ENCODE results near the gene PCMT1. TPM values are rescaled to one million over a fixed set of nuclear protein-coding genes. Genes with fewer than 3 reads are reported as not detected.
A peak's percentile ranks its signal among the peaks of the same experiment; 100 is the strongest.

Gene PCMT1
- total and polyA plus RNA-seq, 9 of the 15 experiments (the other 6 are each of a cell fraction or from before 2014, with no cell fraction given): 217 to 541 (median 327) TPM

GRCh38 chr6:149750136-149750609 is 632 bp downstream of the PCMT1 start (continued):
- peak; percentile 30; the same call in 1 of the 2 replicates for TF ChIP-seq ZBTB9 (CRISPR knock-in tag; IDR thresholded peaks at IDR 0.05)
- 0 out of 2 replicates have a peak, but pooled peaks have one; percentile 9 for TF ChIP-seq TGIF2 (CRISPR knock-in tag; IDR thresholded peaks at IDR 0.05)
- TF ChIP-seq PBX2 (CRISPR knock-in tag; IDR thresholded peaks at IDR 0.05; ENCODE audit: low read depth): no peak
- peak; percentile 29; the same call in 1 of the 2 replicates for TF ChIP-seq PBX2 (tag; conservative IDR thresholded peaks at IDR 0.05; ENCODE audit: low read depth)
- peak; percentile 23 for TF ChIP-seq ZFP36 (IDR thresholded peaks at IDR 0.05; ENCODE audit: low read depth, low read length, partially characterized antibody)
- TF ChIP-seq ZBTB7A (IDR thresholded peaks at IDR 0.05; ENCODE audit: borderline replicate concordance, control insufficient read depth, low read depth, low read length): peak; percentile 93; the same call in 1 of the 2 replicates
- TF ChIP-seq XRCC5 (IDR thresholded peaks at IDR 0.05; ENCODE audit: low read depth, low read length): 0 out of 2 replicates have a peak, but pooled peaks have one; percentile 47
- TF ChIP-seq CCNT2 (IDR thresholded peaks at IDR 0.05; ENCODE audit: borderline replicate concordance, extremely low read depth, insufficient read length, low read depth, low read length): peak; percentile 10
- TF ChIP-seq SAP30 (IDR thresholded peaks at IDR 0.05; ENCODE audit: borderline replicate concordance, insufficient read depth, low read depth, low read length, poor library complexity, severe bottlenecking): peak; percentile 78
- peak; percentile 51; the same call in 1 of the 2 replicates for TF ChIP-seq KLF6 (CRISPR knock-in tag; IDR thresholded peaks at IDR 0.05; ENCODE audit: borderline replicate concordance)
- peak; percentile 89; the same call in 1 of the 2 replicates for TF ChIP-seq AFF4 (CRISPR knock-in tag; IDR thresholded peaks at IDR 0.05)
- no peak for TF ChIP-seq ZNF165 (CRISPR knock-in tag; IDR thresholded peaks at IDR 0.05; ENCODE audit: borderline replicate concordance)
- no peak for TF ChIP-seq ZNF232 (CRISPR knock-in tag; IDR thresholded peaks at IDR 0.05)
- TF ChIP-seq ZNF830 (CRISPR knock-in tag; IDR thresholded peaks at IDR 0.05): 0 out of 2 replicates have a peak, but pooled peaks have one; percentile 33
- peak; percentile 69 for TF ChIP-seq RBM39 (optimal IDR thresholded peaks at IDR 0.05; ENCODE audit: low read depth, low read length)
- peak; percentile 65 for TF ChIP-seq RBBP5 (IDR thresholded peaks at IDR 0.05; ENCODE audit: borderline replicate concordance, insufficient read depth, low read length, poor library complexity, severe bottlenecking)
- TF ChIP-seq ZNF408 (CRISPR knock-in tag; IDR thresholded peaks at IDR 0.05; ENCODE audit: low read depth): no peak
- TF ChIP-seq POLR2AphosphoS5 (IDR thresholded peaks at IDR 0.05; ENCODE audit: control insufficient read depth, insufficient read depth, low read depth, low read length): peak; percentile 67; the same call in 1 of the 2 replicates
- peak; percentile 36; the same call in 1 of the 2 replicates for TF ChIP-seq ZNF384 (IDR thresholded peaks at IDR 0.05; ENCODE audit: low read depth, low read length)
